Naive thymus-derived CD4-positive, alpha-beta T cell (primary cell): ENCODE data around the gene GRM4. TPM values are rescaled to one million over a fixed set of nuclear protein-coding genes. Genes with fewer than 3 reads are reported as not detected.

Source experiments
- ATAC-seq: fragments of 150-1000 bp; cut with Tn5 transposase; 2 replicates; pipeline ENCODE4 v1.10.0; 2021; ENCODE audit warnings: mild to moderate bottlenecking, moderate library complexity
- CTCF ChIA-PET: fragments of 350-600 bp; sonication (Branson Sonifier 250); formaldehyde crosslinking; loops from one replicate; lab custom pipeline; 2021; ENCODE audit warnings: antibody characterized with exemption; lab: Charles Lee
- POLR2A ChIA-PET: fragments of 350-600 bp; sonication (Branson Sonifier 250); formaldehyde crosslinking; loops from one replicate; lab custom pipeline; 2021; ENCODE audit warnings: antibody characterized with exemption, inconsistent platforms; lab: Charles Lee
- DNase-seq, 9 donors: peaks; one replicate each; pipeline versions ENCODE4 v3.0.0 to v3.0.0-alpha.2; 2020 to 2022; ENCODE audit warnings: mixed read lengths in 1 of 9
- H3K27ac ChIP-seq: one replicate; pipeline ENCODE4 v1.7.0; 2013; ENCODE audit warnings: mild to moderate bottlenecking, low read depth, low read length, moderate library complexity
- H3K27me3 ChIP-seq, 2 donors: one replicate each; pipeline ENCODE4 v1.7.0; 2013; ENCODE audit warnings: low read length in 2 of 2, mild to moderate bottlenecking in 2 of 2, moderate library complexity in 2 of 2; ENCODE audit not compliant: control insufficient read depth in 2 of 2, insufficient read depth in 2 of 2
- H3K36me3 ChIP-seq, 3 experiments: 1 replicate in 2 of 3; 2 replicates in 1 of 3; pipeline ENCODE4 v1.7.0; 2013; ENCODE audit warnings: low read length in 3 of 3, mild to moderate bottlenecking in 3 of 3, moderate library complexity in 1 of 3; ENCODE audit not compliant: insufficient read depth in 3 of 3, control insufficient read depth in 2 of 3
- H3K4me1 ChIP-seq, 2 donors: one replicate each; pipeline ENCODE4 v1.7.0; 2013; ENCODE audit warnings: low read length in 2 of 2, mild to moderate bottlenecking in 2 of 2, moderate library complexity in 1 of 2; ENCODE audit not compliant: control insufficient read depth in 2 of 2, insufficient read depth in 2 of 2
- H3K4me3 ChIP-seq: 2 replicates; pipeline ENCODE4 v1.7.0; 2013; ENCODE audit warnings: mild to moderate bottlenecking, low read length
- H3K9me3 ChIP-seq, 3 experiments: 1 replicate in 2 of 3; 2 replicates in 1 of 3; pipeline ENCODE4 v1.7.0; 2013; ENCODE audit warnings: low read length in 3 of 3; ENCODE audit not compliant: control insufficient read depth in 2 of 3
- H3K27ac Mint-ChIP-seq, 9 donors: one replicate each; pipeline ENCODE4 v1.8.0; 2020 to 2022; ENCODE audit warnings: mixed read lengths in 9 of 9, mild to moderate bottlenecking in 8 of 9, moderate library complexity in 5 of 9, inconsistent platforms in 2 of 9
- H3K27me3 Mint-ChIP-seq, 5 donors: one replicate each; pipeline ENCODE4 v1.8.0; 2021 to 2022; ENCODE audit warnings: mixed read lengths in 5 of 5, mild to moderate bottlenecking in 1 of 5
- H3K36me3 Mint-ChIP-seq, 5 donors: one replicate each; pipeline ENCODE4 v1.8.0; 2020 to 2022; ENCODE audit warnings: mixed read lengths in 5 of 5, mild to moderate bottlenecking in 3 of 5, inconsistent platforms in 1 of 5
- H3K4me1 Mint-ChIP-seq, 7 donors: one replicate each; pipeline ENCODE4 v1.8.0; 2020 to 2022; ENCODE audit warnings: mixed read lengths in 7 of 7, mild to moderate bottlenecking in 3 of 7, inconsistent platforms in 1 of 7
- H3K4me3 Mint-ChIP-seq, 10 donors: one replicate each; pipeline ENCODE4 v1.8.0; 2020 to 2022; ENCODE audit warnings: mild to moderate bottlenecking in 10 of 10, mixed read lengths in 10 of 10, moderate library complexity in 6 of 10, inconsistent platforms in 2 of 10
- H3K9me3 Mint-ChIP-seq, 11 donors: one replicate each; pipeline ENCODE4 v1.8.0; 2020 to 2022; ENCODE audit warnings: mixed read lengths in 11 of 11, mild to moderate bottlenecking in 4 of 11, inconsistent platforms in 1 of 11, moderate library complexity in 1 of 11
- intact Hi-C, 2 donors: fragments of 100-400 bp; cut with micrococcal nuclease; formaldehyde crosslinking; loops; one replicate each; pipeline ENCODE4 v1.15.1; 2023
- polyA plus RNA-seq, 2 donors: library from polyadenylated mRNA; unstranded; fragments of 300-500 nt; fragmentation: Illumina TruSeq; gene quantifications; one replicate each; pipeline ENCODE4 v1.2.3, GENCODE V29; 2021
- total RNA-seq, 6 experiments: library from RNA in 5 of 6; stranded (reverse) in 5 of 6; gene quantifications; 1 replicate in 5 of 6; 2 replicates in 1 of 6; pipeline ENCODE4 v1.2.3 and lab custom pipeline; 2021 to 2026

Gene GRM4
- total and polyA plus RNA-seq, 7 experiments from 2014 or later = not detected

- POLR2A ChIA-PET = no interaction called here
- Mint-ChIP-seq H3K4me1 (peaks cover 0 to 4% (median 0%) of the 10 kb centered on the region in 7 donors), H3K27ac (no peak overlapping the region), H3K27me3 (peaks cover 0 to 10% (median 0%) of the 10 kb centered on the region in 5 donors), H3K36me3 (no peaks in the 10 kb centered on the region), H3K4me3 (no peak overlapping the region), H3K9me3 (no peaks in the 10 kb centered on the region)
- ATAC-seq (no peak), DNase-seq (no peak)
- CTCF ChIA-PET = interaction anchor here (1.0 kb wide), 1 partner anchor 18 kb away, joined by 5 read pairs; no protein-coding TSS in a partner anchor
- no peak overlapping the region for H3K4me3 ChIP-seq
- H3K36me3 ChIP-seq = no peaks in the 10 kb centered on the region
- no peaks in the 10 kb centered on the region for H3K9me3 ChIP-seq
- H3K4me1 ChIP-seq = no peaks in the 10 kb centered on the region
- H3K27ac ChIP-seq = no peak overlapping the region
- intact Hi-C loops = no loop called here
- H3K27me3 ChIP-seq = no peaks in the 10 kb centered on the region
Observed at GRCh38 chr6:34036357-34037069, 109.4 kb downstream of the GRM4 start.

- CTCF ChIA-PET = interaction anchor here (1.0 kb wide), 1 partner anchor 19 kb away, joined by 5 read pairs; no protein-coding TSS in a partner anchor
- Mint-ChIP-seq H3K4me1 (peaks cover 0 to 4% (median 0%) of the 10 kb centered on the region in 7 donors), H3K4me3 (no peak overlapping the region), H3K36me3 (no peaks in the 10 kb centered on the region), H3K27me3 (peaks cover 0 to 10% (median 0%) of the 10 kb centered on the region in 5 donors), H3K9me3 (no peaks in the 10 kb centered on the region), H3K27ac (no peak overlapping the region)
- H3K36me3 ChIP-seq = no peaks in the 10 kb centered on the region
- POLR2A ChIA-PET = no interaction called here
- H3K27ac ChIP-seq = no peak overlapping the region
- no peaks in the 10 kb centered on the region for H3K27me3 ChIP-seq
- DNase-seq (no peak), ATAC-seq (no peak)
- H3K9me3 ChIP-seq = no peaks in the 10 kb centered on the region
- intact Hi-C loops = no loop called here
- no peak overlapping the region for H3K4me3 ChIP-seq
- no peaks in the 10 kb centered on the region for H3K4me1 ChIP-seq
Observed at GRCh38 chr6:34035704-34036356, 110.1 kb downstream of the GRM4 start.

GRCh38 chr6:34035161-34035560 is 110.7 kb downstream of the GRM4 start:
- H3K4me3 ChIP-seq = no peak overlapping the region
- H3K9me3 Mint-ChIP-seq = no peaks in the 10 kb centered on the region
- H3K36me3 Mint-ChIP-seq = no peaks in the 10 kb centered on the region
- no peaks in the 10 kb centered on the region for H3K4me1 ChIP-seq
- H3K27ac ChIP-seq = no peak overlapping the region
- H3K27ac Mint-ChIP-seq = no peak overlapping the region
- POLR2A ChIA-PET = no interaction called here
- H3K4me1 Mint-ChIP-seq = peaks cover 0 to 4% (median 0%) of the 10 kb centered on the region in 7 donors
- H3K27me3 ChIP-seq = no peaks in the 10 kb centered on the region
- H3K27me3 Mint-ChIP-seq = peaks cover 0 to 10% (median 0%) of the 10 kb centered on the region in 5 donors
- DNase-seq (no peak), ATAC-seq (no peak)
- no peaks in the 10 kb centered on the region for H3K9me3 ChIP-seq
- intact Hi-C loops = no loop called here
- CTCF ChIA-PET = no interaction called here
- no peaks in the 10 kb centered on the region for H3K36me3 ChIP-seq
- no peak overlapping the region for H3K4me3 Mint-ChIP-seq

GRCh38 chr6:34032856-34033255 is 113.0 kb downstream of the GRM4 start:
- Mint-ChIP-seq H3K27ac (no peak overlapping the region), H3K4me1 (peaks cover 0 to 4% (median 0%) of the 10 kb centered on the region in 7 donors), H3K27me3 (peaks cover 0 to 9% (median 0%) of the 10 kb centered on the region in 5 donors), H3K9me3 (no peaks in the 10 kb centered on the region), H3K4me3 (no peak overlapping the region), H3K36me3 (no peaks in the 10 kb centered on the region)
- ChIA-PET POLR2A (interaction anchor here (0.6 kb wide), 2 partner anchors 105 to 213 kb away, joined by 3 to 4 read pairs; no protein-coding TSS in a partner anchor), CTCF (no interaction called here)
- DNase-seq (no peak), ATAC-seq (no peak)
- Histone ChIP-seq H3K27me3 (no peaks in the 10 kb centered on the region), H3K9me3 (no peaks in the 10 kb centered on the region), H3K4me1 (no peaks in the 10 kb centered on the region), H3K4me3 (no peak overlapping the region), H3K36me3 (no peaks in the 10 kb centered on the region), H3K27ac (no peak overlapping the region)
- intact Hi-C loops = no loop called here

- POLR2A ChIA-PET = interaction anchor here (0.6 kb wide), 1 partner anchor 212 kb away, joined by 3 read pairs; no protein-coding TSS in a partner anchor
Observed at GRCh38 chr6:34031625-34032383, 114.1 kb downstream of the GRM4 start.

GRCh38 chr6:34030831-34031624 is 114.9 kb downstream of the GRM4 start:
- ATAC-seq (no peak), DNase-seq (no peak)
- Histone ChIP-seq H3K4me1 (no peaks in the 10 kb centered on the region), H3K9me3 (no peaks in the 10 kb centered on the region), H3K36me3 (no peaks in the 10 kb centered on the region), H3K4me3 (no peak overlapping the region), H3K27me3 (no peaks in the 10 kb centered on the region), H3K27ac (no peak overlapping the region)
- H3K4me1 Mint-ChIP-seq = peaks cover 0 to 1% (median 0%) of the 10 kb centered on the region in 7 donors
- no peaks in the 10 kb centered on the region for H3K9me3 Mint-ChIP-seq
- H3K4me3 Mint-ChIP-seq = no peak overlapping the region
- CTCF ChIA-PET = interaction anchor here (0.6 to 10.1 kb wide), 2 partner anchors 261 to 726 kb away, joined by 7 to 124 read pairs; no protein-coding TSS in a partner anchor
- H3K36me3 Mint-ChIP-seq = no peaks in the 10 kb centered on the region
- POLR2A ChIA-PET = no interaction called here
- H3K27me3 Mint-ChIP-seq = peaks cover 0 to 4% (median 0%) of the 10 kb centered on the region in 5 donors
- no peak overlapping the region for H3K27ac Mint-ChIP-seq
- intact Hi-C loops = no loop called here

More at GRCh38 chr6:34031625-34032383, 114.1 kb downstream of the GRM4 start:
- no peak for DNase-seq
- intact Hi-C loops = no loop called here
- peak overlapping the region in 1 of 9 donors; percentile 10 for H3K27ac Mint-ChIP-seq
- no peak overlapping the region for H3K4me3 Mint-ChIP-seq
- Histone ChIP-seq H3K4me1 (no peaks in the 10 kb centered on the region), H3K9me3 (no peaks in the 10 kb centered on the region), H3K27me3 (no peaks in the 10 kb centered on the region), H3K27ac (no peak overlapping the region), H3K36me3 (no peaks in the 10 kb centered on the region), H3K4me3 (no peak overlapping the region)
- CTCF ChIA-PET = interaction anchor here (0.6 to 10.1 kb wide), 2 partner anchors 261 to 725 kb away, joined by 7 to 124 read pairs; no protein-coding TSS in a partner anchor
- peaks cover 0 to 4% (median 0%) of the 10 kb centered on the region in 5 donors for H3K27me3 Mint-ChIP-seq
- peaks cover 0 to 2% (median 0%) of the 10 kb centered on the region in 7 donors for H3K4me1 Mint-ChIP-seq
- no peak for ATAC-seq
- no peaks in the 10 kb centered on the region for H3K9me3 Mint-ChIP-seq
- H3K36me3 Mint-ChIP-seq = no peaks in the 10 kb centered on the region
